ENCODE measurements around the gene TTC39C.

DNA sequence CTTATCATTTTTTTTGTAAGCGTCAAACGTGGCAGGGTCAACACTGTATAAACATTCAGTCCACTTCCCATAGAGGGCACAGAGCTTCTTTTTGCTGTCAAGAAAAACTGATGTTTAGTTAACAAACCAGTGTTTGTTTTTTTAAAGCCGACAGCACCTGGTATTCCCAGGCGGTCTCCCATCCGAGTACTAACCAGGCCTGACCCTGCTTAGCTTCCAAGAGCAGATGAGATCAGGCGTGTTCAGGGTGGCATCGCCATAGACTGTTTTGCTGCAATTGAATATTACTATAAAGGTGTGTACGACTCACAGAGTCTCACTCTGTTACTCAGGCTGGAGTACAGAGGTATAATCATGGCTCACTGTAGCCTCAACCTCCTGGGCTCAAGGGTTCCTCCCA, 155.8 kb downstream of the TTC39C start:
- TF ChIP-seq POLR2A (IDR thresholded peaks at IDR 0.05; ENCODE audit: low read depth, low read length) (no peak), EZH2 (IDR thresholded peaks at IDR 0.05; ENCODE audit: borderline replicate concordance, low read depth, low read length, severe bottlenecking) (no peak), MYC (IDR thresholded peaks at IDR 0.05; ENCODE audit: low read depth, low read length) (no peak)
- TF ChIP-seq, protein P1, sequence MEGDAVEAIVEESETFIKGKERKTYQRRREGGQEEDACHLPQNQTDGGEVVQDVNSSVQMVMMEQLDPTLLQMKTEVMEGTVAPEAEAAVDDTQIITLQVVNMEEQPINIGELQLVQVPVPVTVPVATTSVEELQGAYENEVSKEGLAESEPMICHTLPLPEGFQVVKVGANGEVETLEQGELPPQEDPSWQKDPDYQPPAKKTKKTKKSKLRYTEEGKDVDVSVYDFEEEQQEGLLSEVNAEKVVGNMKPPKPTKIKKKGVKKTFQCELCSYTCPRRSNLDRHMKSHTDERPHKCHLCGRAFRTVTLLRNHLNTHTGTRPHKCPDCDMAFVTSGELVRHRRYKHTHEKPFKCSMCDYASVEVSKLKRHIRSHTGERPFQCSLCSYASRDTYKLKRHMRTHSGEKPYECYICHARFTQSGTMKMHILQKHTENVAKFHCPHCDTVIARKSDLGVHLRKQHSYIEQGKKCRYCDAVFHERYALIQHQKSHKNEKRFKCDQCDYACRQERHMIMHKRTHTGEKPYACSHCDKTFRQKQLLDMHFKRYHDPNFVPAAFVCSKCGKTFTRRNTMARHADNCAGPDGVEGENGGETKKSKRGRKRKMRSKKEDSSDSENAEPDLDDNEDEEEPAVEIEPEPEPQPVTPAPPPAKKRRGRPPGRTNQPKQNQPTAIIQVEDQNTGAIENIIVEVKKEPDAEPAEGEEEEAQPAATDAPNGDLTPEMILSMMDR (IDR thresholded peaks at IDR 0.05; ENCODE audit: extremely low read depth in 1 of 2, insufficient read depth in 1 of 2, low read depth in 1 of 2, low read length in 2 of 2), result no peak
- TF ChIP-seq, protein P2, sequence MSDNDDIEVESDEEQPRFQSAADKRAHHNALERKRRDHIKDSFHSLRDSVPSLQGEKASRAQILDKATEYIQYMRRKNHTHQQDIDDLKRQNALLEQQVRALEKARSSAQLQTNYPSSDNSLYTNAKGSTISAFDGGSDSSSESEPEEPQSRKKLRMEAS (IDR thresholded peaks at IDR 0.05; ENCODE audit: insufficient read depth, insufficient read length), result no peak
